ENCODE data around the gene ENG.
"Not testable (repeated sequence)": the region's sequence is repeated elsewhere in the genome, so short reads cannot be mapped to it uniquely, and the experiment has no call there.

ENG gene

DNA sequence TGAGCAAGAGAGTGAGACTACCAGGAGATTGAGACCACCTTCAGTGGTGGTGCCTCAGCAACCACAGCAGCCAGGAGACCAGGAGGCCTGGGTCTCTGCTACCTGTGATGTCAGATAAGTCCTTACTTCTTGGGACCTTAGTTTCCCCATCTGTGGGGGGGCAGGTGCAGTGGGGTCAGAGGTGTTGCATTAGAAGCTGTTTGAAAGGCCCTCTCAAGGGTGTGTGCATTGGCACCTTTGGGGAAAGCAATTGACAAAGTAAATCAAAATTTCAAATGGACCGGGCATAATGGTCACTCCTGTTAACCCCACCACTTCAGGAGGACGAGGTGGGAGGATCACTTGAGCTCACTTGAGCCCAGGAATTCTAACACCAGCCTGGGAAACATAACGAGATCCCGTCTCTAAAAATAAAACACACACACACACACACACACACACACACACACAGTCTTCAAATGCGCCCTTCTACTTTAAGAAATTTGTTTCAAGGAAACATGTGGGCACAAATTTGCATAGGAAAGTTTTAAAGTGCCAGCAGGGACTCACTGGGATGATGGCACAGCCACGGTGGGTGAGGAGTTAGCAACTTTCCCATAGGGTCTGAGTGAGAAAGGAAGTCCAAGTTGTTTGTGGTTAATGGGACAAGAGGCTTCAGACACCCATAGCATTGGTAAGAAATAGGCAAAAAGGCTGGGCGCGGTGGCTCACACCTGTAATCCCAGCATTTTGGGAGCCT is 24.4 kb upstream of the ENG start:
- no peak for DNase-seq (ENCODE audit: low read depth)

- DNase-seq (ENCODE audit: low read depth) = no peak
Observed at GRCh38 chr9:127878001-127878651, 23.7 kb upstream of the ENG start.

DNA sequence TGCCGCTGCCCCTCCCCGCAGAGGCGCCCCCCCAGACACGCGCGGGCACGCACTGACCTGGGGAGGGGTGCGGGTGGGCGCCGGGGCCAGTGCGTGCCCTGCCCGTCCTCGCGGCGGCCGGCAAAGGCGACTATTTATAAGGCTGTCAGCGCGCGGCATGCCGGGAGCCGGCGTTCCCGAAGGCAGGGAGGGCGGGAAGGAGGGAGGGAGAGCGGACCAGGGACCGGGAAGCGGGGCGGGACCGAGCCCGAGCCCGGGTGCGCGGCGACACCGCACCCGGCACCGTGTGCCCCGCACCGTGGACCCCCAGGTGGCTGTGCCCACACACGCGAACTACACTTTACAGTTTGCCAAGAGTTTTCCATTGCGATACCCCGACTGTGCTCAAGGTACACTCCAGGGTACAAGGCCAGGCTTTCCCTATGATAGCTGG is 23.1 kb upstream of the ENG start, which contains the start of gene AK1:
TSS of gene AK1 (minus strand) at position 110 of the 433 bp plus-strand sequence. CDS start 3,058 bp downstream, outside the sequence.
- DNase-seq (ENCODE audit: low read depth) = no peak

DNA sequence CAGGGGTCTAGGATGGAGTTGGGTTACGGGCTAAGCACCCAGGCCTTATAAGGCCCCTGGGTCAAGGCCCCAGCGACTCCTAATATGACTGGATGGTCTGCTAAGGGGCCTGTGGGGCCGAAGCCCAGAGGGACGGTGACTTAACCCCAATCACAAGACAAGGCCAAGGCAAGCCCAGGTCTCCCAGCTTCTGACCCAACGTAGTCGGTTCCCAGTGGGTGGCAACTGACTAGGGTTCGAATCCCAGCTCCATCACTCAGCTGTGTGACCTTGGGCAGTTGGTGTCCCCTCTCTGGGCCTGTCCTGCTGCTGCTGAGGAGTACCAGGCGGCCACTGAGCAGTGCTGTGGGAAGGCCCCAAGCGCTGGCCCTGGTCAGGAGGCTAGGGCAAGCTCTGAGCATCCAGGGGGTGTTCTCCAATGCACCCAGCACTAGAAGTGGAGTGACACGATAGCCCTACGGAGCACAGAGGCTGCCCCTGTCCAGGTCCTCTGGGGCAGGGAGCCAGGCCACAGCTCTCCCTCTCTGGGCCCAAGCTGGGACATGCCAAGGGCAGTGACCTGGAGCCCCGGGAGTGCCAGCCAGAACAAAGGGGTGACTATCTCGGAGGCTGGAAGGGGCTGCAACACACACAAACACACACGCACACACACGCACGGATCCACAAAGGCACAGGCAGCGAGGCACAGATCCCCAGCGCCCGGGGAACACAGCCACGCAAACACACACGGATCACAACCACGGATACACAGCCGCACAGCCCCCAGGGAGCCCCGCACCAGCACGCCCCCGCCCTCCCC is 22.5 kb upstream of the ENG start:
- DNase-seq (ENCODE audit: low read depth) = no peak

DNA sequence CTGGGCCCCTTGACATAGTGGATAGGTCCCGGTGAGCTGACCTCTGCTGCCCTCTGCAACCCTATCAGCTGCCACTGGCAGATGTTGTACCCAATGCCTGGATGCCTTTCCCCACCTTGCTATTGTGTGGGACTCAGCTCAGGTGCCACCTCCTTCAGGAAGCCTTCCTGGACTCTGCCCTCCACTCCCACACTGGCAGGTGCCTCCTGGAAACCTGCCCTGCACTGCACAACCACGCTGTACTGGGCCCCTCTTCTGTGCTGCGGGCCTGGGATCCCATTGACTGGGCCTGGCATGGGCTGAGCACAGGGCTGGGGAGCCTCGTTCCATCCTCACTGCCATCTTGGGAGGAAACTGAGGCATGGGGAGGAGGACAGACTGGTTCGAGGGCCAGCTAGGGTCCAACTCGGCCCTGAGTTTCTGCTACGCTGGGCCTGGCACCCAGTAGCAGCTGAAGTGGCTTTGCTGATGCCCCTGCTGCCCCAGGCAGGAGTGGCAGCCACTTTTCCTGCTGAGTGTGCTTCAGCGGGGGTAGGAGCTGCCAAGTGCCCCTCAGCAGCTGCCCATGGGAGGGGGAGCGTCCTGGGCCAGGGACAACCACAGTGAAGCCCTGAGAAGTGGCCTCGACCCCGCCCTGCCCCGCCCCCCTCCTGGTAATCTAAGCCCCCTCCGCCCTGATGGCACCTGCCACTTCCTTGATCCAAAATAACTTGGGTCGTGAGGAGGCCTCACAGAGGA is 21.7 kb upstream of the ENG start:
- no peak for DNase-seq (ENCODE audit: low read depth)

DNA sequence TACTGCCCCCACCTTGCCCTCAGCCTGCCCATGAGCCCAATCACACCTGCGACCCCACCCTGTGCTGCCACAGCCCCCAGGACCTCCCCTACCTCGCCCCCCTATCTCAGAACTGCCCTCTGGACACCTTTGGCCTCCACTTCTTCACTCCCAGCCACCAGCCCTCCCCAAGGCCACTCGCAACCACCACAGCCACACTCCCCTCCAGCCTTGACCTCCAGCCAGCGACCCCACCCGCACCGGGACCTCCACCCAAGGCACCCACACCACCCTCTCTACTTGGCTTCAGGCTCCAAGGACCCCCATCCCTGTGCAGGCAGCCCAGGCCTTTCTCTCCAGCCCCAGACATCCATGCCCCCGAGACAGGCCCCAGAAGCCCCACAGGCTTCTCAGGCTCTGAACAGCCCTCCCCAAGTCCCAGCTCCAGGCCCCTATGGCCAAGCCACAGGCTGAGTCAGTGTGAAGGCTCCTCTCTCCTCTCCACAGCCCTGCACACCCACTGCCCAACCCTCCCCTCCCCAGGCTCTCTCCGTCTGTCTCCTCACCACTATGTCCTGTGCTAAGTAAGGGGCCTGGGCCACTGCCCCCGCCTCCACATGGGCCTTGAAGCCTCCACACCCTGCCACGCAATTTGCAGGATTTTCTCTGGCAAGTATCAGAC is 21.0 kb upstream of the ENG start:
- no peak for DNase-seq (ENCODE audit: low read depth)

- DNase-seq (ENCODE audit: low read depth) = no peak
Observed at GRCh38 chr9:127874301-127875221, 20.1 kb upstream of the ENG start.

- DNase-seq (ENCODE audit: low read depth) = no peak
Observed at GRCh38 chr9:127873886-127874285, 19.4 kb upstream of the ENG start.

- DNase-seq (ENCODE audit: low read depth) = no peak
Observed at GRCh38 chr9:127873223-127873691, 18.8 kb upstream of the ENG start.

GRCh38 chr9:127872369-127873222 is 18.1 kb upstream of the ENG start:
- DNase-seq (ENCODE audit: low read depth) = no peak

DNA sequence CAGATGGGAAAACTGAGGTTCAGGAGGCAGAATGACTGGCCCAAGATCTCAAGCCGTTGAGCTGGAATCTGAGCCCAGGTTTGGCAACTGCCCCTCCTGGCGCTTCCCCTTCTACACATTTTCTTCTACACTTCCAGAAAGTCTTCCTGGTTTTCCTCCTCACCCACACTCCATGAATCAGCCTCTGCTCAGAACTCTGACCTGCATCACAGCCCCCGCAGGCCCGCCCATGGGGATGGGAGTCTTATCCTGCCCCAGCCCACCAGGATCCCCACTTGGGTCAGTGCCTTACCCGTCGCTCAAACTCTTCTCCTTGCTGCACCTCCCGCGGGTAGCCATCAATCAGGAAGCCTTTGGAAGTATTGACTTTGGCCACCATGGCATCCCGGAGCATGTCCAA is 17.1 kb upstream of the ENG start:
- no peak for DNase-seq (ENCODE audit: low read depth)

- no peak for DNase-seq (ENCODE audit: low read depth)
Observed at GRCh38 chr9:127870887-127871286, 16.4 kb upstream of the ENG start.

GRCh38 chr9:127870153-127870491 is 15.7 kb upstream of the ENG start:
- DNase-seq (ENCODE audit: low read depth) = not testable (repeated sequence)

DNA sequence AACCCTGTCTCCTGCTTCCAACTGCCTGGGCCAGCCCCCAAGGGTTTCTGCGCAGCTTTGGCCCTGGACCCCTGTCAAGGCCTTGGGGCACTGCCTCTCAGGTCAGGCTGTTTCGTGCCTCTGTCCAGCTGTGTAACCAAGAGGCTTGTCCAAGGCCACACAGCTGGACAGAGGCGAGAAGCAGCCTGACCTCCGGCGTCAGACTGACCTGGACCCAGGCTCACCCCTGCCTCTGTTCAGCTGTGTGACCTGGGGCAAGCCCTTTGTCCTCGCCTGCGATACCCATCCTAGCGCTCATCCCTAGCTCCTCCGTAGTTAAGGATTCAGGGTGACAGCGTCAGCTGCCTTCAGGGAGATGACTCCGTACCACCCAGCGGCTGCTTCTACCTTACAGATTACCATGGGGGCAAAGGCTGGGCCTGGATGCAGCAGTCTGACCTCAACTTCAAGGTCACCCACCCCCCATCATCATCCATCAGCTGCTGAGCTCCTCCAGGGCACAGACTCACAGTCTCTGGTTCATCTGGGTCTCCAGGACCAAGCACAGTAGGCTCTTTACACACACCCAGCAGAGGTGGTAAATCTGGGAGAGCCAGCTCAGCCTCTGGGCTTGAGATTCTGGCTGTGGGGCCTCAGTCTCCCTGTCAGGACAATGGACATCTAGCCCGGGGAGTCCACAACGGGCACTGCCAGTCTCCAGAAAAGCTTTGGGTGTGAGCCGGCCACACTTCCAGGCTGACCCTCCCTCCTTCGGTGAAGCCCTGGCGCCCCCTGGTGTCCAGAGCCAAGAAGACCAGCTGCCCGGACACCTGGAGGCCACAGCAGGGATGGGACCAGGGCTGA is 15.1 kb upstream of the ENG start:
- DNase-seq (ENCODE audit: low read depth) = peak; percentile 74

DNA sequence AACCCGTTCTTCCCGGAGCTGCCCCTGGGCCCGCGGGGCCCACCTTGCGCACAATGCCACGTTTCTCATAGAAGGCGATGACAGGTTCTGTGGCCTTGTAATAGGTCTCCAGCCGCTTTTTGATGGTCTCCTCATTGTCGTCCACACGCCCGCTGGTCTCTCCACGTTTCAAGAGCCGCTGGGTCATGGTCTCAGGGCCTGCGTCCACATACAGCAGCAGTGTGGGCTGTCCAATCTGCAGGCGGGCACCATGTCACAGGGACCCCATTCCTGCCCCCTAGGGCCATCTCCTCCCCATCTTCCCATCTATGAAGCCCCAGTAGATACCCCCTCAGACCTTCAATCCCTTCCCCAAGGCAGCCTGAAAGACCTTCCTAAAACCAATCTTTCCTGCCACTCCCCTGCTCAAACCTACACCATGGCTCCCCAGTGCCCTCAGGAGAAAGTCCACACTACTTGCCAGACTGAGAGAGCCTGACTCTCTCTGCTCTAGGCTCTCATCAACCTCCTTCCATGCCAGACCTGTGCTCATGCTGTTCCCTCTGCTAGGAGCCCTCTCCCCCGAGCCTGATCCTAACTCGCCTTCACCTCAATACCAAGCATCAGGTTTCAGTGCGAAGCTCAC is 13.9 kb upstream of the ENG start:
- no peak for DNase-seq (ENCODE audit: low read depth)

- no peak for DNase-seq (ENCODE audit: low read depth)
Observed at GRCh38 chr9:127867356-127868277, 13.2 kb upstream of the ENG start.

DNA sequence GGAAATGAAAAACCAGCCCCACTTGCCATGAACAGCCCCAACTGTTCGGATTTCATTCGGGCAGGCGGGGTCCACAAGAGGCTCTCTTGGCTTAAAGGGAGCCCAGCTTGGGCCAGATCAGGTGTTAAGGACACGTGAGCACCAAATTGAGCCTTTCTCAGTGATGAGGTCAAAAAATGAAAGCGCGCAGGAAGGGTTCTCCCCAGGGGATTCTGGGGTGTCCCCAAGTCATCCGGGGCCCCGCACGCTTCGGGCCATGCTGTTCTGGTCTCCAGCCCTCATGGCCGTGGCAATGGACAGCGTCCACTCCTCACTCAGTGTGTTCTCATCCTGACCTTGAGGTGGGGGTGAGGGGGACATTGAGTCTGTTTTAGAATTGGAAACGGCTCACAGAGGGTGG is 12.1 kb upstream of the ENG start:
- DNase-seq (ENCODE audit: low read depth) = no peak

Measured in stimulated activated CD8-positive, alpha-beta memory T cell treated with anti-CD3 and anti-CD28 coated beads, Interleukin-4, amount 100 ng/mL, for 24 hours (primary cell).